CD14-positive monocyte (primary cell): Measurements from ENCODE around the gene FAM187B. TPM values are rescaled to one million over a fixed set of nuclear protein-coding genes. Genes with fewer than 3 reads are reported as not detected.

Experiments
- DNase-seq, 3 donors: peaks; one replicate each; pipeline ENCODE4 v3.0.0-alpha.2; 2011 to 2022
- H2AFZ ChIP-seq: 2 replicates; pipeline ENCODE4 v1.6.0; 2012; ENCODE audit warnings: mild to moderate bottlenecking, low read depth, low read length, inconsistent platforms; ENCODE audit not compliant: insufficient read depth, poor library complexity, severe bottlenecking
- H3K27ac ChIP-seq, 2 donors: 1 replicate in 1 of 2; 2 replicates in 1 of 2; pipeline ENCODE4 v1.5.1; 2012 to 2013; ENCODE audit warnings: low read length in 2 of 2, control low read depth in 1 of 2, inconsistent platforms in 1 of 2, low read depth in 1 of 2, mild to moderate bottlenecking in 1 of 2
- H3K27me3 ChIP-seq, 2 donors: one replicate each; pipeline versions ENCODE4 v1.6.0 to v1.6.1; 2011 to 2013; ENCODE audit warnings: low read length in 2 of 2; ENCODE audit not compliant: control insufficient read depth in 2 of 2, insufficient read depth in 2 of 2
- H3K36me3 ChIP-seq, 2 donors: replicated peaks in 1 of 2; 1 replicate in 1 of 2; 2 replicates in 1 of 2; pipeline versions ENCODE4 v1.5.1 to v1.6.1; 2012 to 2013; ENCODE audit warnings: low read length in 2 of 2, control low read depth in 1 of 2, inconsistent platforms in 1 of 2, mild to moderate bottlenecking in 1 of 2; ENCODE audit not compliant: insufficient read depth in 2 of 2, control insufficient read depth in 1 of 2
- H3K4me1 ChIP-seq, 2 donors: 1 replicate in 1 of 2; 2 replicates in 1 of 2; pipeline versions ENCODE4 v1.5.1 to v1.6.1; 2012 to 2013; ENCODE audit warnings: low read length in 2 of 2, control low read depth in 1 of 2, inconsistent platforms in 1 of 2, mild to moderate bottlenecking in 1 of 2, moderate library complexity in 1 of 2; ENCODE audit not compliant: insufficient read depth in 2 of 2, control insufficient read depth in 1 of 2
- H3K4me2 ChIP-seq: replicated peaks from 2 replicates; pipeline ENCODE3; 2012; ENCODE audit warnings: low read length, moderate library complexity, mild to moderate bottlenecking; ENCODE audit not compliant: poor library complexity, severe bottlenecking; ENCODE audit errors: extremely low read depth
- H3K4me3 ChIP-seq, 3 experiments: fragments of 200-600 bp in 1 of 3; sonication (generic) in 1 of 3; replicated peaks in 1 of 3; 1 replicate in 2 of 3; 2 replicates in 1 of 3; pipeline ENCODE4 v1.5.1; 2011 to 2013; ENCODE audit warnings: low read length in 3 of 3, mild to moderate bottlenecking in 3 of 3, control low read depth in 2 of 3, low read depth in 2 of 3, inconsistent platforms in 1 of 3, moderate library complexity in 1 of 3
- H3K79me2 ChIP-seq: 2 replicates; pipeline ENCODE4 v1.6.0; 2012; ENCODE audit warnings: mild to moderate bottlenecking, control low read depth, inconsistent platforms, low read length, moderate library complexity; ENCODE audit not compliant: insufficient read depth
- H3K9ac ChIP-seq: 2 replicates; pipeline ENCODE4 v1.6.0; 2017; ENCODE audit warnings: low read length, mild to moderate bottlenecking; ENCODE audit not compliant: insufficient read depth, poor library complexity, severe bottlenecking
- H3K9me3 ChIP-seq, 2 donors: replicated peaks in 1 of 2; 1 replicate in 1 of 2; 2 replicates in 1 of 2; pipeline versions ENCODE4 v1.5.1 to v1.6.1; 2012 to 2013; ENCODE audit warnings: low read length in 2 of 2, control low read depth in 1 of 2; ENCODE audit not compliant: control insufficient read depth in 1 of 2, insufficient read depth in 1 of 2
- H4K20me1 ChIP-seq: 2 replicates; pipeline ENCODE4 v1.6.0; 2012; ENCODE audit warnings: mild to moderate bottlenecking, low read length, control low read depth, moderate library complexity; ENCODE audit not compliant: insufficient read depth
- H3K27ac Mint-ChIP-seq, 7 donors: one replicate each; pipeline ENCODE4 v1.8.0; 2020; ENCODE audit warnings: mild to moderate bottlenecking in 7 of 7, mixed read lengths in 7 of 7, moderate library complexity in 6 of 7, inconsistent platforms in 2 of 7
- H3K27me3 Mint-ChIP-seq, 3 donors: one replicate each; pipeline ENCODE4 v1.8.0; 2021 to 2022; ENCODE audit warnings: low read depth in 3 of 3, mild to moderate bottlenecking in 3 of 3, mixed read lengths in 3 of 3, moderate library complexity in 3 of 3, inconsistent platforms in 1 of 3
- H3K36me3 Mint-ChIP-seq, 2 donors: one replicate each; pipeline ENCODE4 v1.8.0; 2020; ENCODE audit warnings: mixed read lengths in 2 of 2, inconsistent platforms in 1 of 2, mild to moderate bottlenecking in 1 of 2
- H3K4me1 Mint-ChIP-seq: one replicate; pipeline ENCODE4 v1.8.0; 2020; ENCODE audit warnings: mild to moderate bottlenecking, mixed read lengths
- H3K4me3 Mint-ChIP-seq, 2 donors: one replicate each; pipeline ENCODE4 v1.8.0; 2020; ENCODE audit warnings: mild to moderate bottlenecking in 2 of 2, mixed read lengths in 2 of 2, moderate library complexity in 1 of 2
- H3K9me3 Mint-ChIP-seq, 7 donors: one replicate each; pipeline ENCODE4 v1.8.0; 2020 to 2022; ENCODE audit warnings: mixed read lengths in 7 of 7, mild to moderate bottlenecking in 6 of 7, moderate library complexity in 6 of 7, inconsistent platforms in 2 of 7
- CTCF ChIP-seq: fragments of 200-600 bp; IDR thresholded peaks from one replicate; pipeline ENCODE4 v1.8.0; 2022; ENCODE audit warnings: antibody characterized with exemption, mild to moderate bottlenecking
- WGBS: methylation state at CpG from one replicate; pipeline ENCODE4 v1.1.5; 2013; ENCODE audit warnings: missing lambda C conversion rate; ENCODE audit not compliant: insufficient coverage; 5-methylcytosine and 5-hydroxymethylcytosine counted together
- intact Hi-C, 2 donors: fragments of 100-400 bp; cut with micrococcal nuclease; formaldehyde crosslinking; loops; one replicate each; pipeline versions ENCODE4 v1.15.0 to v1.15.1; 2023
- polyA plus RNA-seq, 3 donors: library from polyadenylated mRNA; depleted of rRNA in 1 of 3; unstranded in 2 of 3; stranded (reverse) in 1 of 3; fragments of 300-500 nt in 2 of 3; fragments of >200 nt in 1 of 3; fragmentation: Illumina TruSeq in 2 of 3; gene quantifications; 1 replicate in 2 of 3; 2 replicates in 1 of 3; pipeline ENCODE4 v1.2.3, GENCODE V29; 2012 to 2021

Gene FAM187B
- polyA plus RNA-seq, 3 donors: not detected

GRCh38 chr19:35256566-35256965 lies 28.0 kb upstream of the FAM187B start:
- H3K27ac Mint-ChIP-seq: peak overlapping the region in 1 of 7 donors; percentile 41

More at GRCh38 chr19:35256566-35256965, 28.0 kb upstream of the FAM187B start:
- no peak overlapping the region for H3K4me3 Mint-ChIP-seq
- H3K27ac ChIP-seq: no peak overlapping the region
- H3K9me3 Mint-ChIP-seq: peaks cover 0 to 3% (median 0%) of the 10 kb centered on the region in 7 donors
- H3K4me2 ChIP-seq: no peak overlapping the region
- H3K9ac ChIP-seq: no peak overlapping the region
- H3K4me3 ChIP-seq: no peak overlapping the region
- no peaks in the 10 kb centered on the region for H3K36me3 Mint-ChIP-seq
- intact Hi-C loops: no loop called here
- no peaks in the 10 kb centered on the region for H3K4me1 ChIP-seq
- no peaks in the 10 kb centered on the region for H3K36me3 ChIP-seq
- DNase-seq: no peak
- H3K9me3 ChIP-seq: no peaks in the 10 kb centered on the region
- no peak for TF ChIP-seq CTCF
- H3K4me1 Mint-ChIP-seq: no peaks in the 10 kb centered on the region
- H3K27me3 ChIP-seq: peaks cover 0 to 1% of the 10 kb centered on the region in 2 donors
- H3K27me3 Mint-ChIP-seq: peaks cover 1 to 17% (median 11%) of the 10 kb centered on the region in 3 donors
- no peak overlapping the region for H2AFZ ChIP-seq
- no peaks in the 10 kb centered on the region for H4K20me1 ChIP-seq
- H3K79me2 ChIP-seq: no peaks in the 10 kb centered on the region
- WGBS: 67% methylated on average over 1 of the region's 2 CpGs
